HG02840 (cell line): Measurements from ENCODE around the gene ARHGAP10.

ENCODE experiments used
- ATAC-seq: cut with Tn5 transposase; IDR thresholded peaks from one replicate; pipeline ENCODE4 v1.9.1; 2021; ENCODE audit warnings: mild to moderate bottlenecking, moderate library complexity, moderate number of reproducible peaks; ENCODE audit not compliant: unreplicated experiment, low FRiP score

The ARHGAP10 gene

DNA sequence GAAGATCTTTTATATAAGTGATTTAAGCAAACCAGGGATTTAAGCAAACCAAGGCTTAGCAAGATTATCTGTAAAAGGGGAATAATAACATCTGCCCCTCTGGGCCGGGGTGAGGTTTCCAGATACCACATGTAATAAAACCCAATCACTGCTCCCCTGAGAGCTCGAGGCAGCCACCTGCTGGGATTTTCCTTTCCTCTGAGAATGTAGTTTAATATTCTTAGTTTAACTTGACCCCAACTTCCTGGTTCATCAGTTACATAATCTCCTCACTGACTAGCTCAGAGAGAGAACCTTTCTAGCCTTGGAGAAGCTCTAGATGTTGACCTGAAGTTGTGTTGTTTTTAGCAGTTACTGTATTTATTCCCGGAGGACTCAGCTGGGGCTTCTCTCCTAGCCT is 322.4 kb downstream of the ARHGAP10 start:
- ATAC-seq: no peak

DNA sequence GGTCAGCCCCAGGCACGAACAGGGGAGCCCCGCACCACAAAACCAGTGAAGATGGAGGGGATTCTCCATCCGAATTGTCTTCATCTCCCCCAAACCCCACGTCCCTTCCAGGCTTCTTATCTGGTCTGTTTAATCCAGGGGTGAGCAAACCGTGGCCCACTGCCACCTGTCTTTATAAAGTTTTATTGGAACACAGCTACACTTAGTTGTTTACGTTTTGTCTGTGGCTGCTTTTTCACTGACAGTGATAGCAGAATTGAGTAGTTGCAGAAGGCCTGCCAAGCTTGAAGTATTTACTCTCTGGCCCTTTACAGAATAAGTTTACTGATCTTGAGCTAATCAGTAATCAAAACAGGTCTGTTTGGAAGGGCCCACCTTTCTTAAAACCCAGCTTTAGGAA is 324.0 kb downstream of the ARHGAP10 start:
- no peak for ATAC-seq

DNA sequence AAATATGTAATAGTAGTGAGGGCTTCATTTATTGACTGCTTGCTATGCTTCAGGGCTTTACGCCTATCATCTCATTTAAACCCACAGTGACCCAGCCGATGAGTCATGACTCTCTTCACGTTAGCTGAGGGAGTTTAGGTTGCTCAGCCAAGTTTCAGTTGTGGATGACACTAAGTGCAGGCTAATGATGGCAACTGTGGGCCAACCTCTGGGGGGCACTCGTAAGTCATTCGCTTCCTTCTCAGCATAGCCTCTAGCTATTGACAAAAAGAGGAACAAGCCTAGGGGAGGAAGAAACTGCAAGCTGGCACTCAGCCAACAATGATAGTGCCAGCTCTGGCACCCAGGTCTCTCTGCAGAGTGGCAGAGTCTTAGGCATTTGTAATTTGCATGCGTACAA is 325.0 kb downstream of the ARHGAP10 start:
- peak; percentile 82 for ATAC-seq

DNA sequence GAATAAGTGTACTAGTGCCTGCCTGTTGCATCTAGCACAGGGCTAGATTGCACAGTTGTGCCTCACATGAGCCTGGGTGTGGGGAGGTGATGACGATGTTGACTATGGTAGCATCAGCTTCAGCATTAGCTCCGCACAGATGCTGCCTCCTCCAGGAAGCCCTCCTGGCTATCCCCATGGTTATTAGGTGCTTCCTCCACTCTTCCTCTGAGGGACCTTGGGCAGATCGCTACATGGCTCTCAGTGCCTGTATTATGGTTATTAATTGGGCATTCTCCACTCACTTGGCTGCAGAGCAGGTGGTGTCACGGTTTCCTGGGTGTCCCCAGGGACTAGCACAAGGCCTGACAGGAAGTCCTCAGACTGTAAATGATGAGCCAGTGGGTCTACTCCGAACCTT is 325.6 kb downstream of the ARHGAP10 start:
- ATAC-seq: peak; percentile 38

DNA sequence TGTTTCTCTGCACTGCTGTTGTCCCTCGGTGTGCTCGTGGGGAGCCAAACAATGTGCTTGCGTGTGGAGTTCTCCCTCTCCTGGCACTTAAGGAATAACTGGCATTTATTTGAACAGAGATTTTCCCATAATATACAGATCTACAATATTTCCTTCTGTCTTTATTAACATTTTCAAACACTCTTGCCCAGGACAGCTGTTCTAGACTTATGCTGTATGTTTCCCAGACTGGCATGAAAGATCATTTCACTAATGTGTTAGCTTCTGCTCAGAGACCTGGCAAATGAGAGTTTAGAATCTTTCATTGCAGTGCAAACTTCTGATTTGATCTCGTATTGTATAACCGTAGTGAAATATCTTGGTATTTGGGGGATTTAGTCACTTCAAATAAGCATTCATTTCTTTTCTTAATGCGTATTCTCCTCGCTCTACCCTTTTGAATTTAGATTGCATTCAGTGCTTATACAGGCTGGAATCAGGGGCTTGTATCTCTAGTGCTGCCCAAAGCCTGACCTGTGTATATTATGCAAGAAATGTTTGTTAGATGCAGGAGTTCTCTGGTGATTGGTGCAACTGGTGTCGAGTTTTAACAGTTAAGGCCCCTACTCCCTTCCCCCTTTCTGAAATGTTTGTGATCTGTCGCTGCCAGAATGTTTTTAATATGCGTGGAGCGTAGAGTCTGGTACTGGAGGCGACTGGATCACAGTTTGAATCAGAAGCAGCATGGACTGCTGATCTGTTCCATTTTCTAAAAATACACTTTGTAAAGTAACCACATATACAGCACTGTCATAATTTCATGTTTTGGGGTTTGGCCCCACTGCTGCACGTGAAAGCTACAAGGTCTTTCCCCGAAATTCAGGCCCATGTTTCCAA is 326.3 kb downstream of the ARHGAP10 start:
- no peak for ATAC-seq

DNA sequence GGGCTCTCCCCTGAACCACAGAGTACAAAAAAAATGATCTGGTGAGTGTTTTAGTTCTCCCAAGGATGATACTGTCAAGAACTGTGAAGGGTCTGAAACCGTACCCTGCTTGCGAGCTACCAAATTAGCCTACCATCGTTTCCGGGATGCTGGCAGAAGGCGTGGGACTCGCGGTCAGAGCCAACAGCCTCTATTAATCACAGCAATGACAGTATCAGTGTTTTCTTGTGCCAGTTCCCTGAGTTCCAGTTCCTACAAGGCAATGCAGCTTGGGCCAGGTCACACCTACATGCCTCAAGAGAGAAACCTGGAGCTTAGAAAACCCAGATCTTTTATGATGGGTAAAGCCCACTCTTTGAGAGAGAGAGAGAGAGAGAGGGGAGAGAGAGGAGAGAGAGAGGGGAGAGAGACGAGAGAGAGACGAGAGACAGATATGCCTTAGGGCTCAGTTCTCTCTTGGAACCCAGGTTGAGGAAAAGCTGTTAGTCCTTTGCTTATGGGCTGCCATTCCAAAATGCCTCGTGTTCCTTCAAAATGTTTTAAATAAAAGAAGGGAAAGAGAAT is 327.8 kb downstream of the ARHGAP10 start:
- no peak for ATAC-seq

DNA sequence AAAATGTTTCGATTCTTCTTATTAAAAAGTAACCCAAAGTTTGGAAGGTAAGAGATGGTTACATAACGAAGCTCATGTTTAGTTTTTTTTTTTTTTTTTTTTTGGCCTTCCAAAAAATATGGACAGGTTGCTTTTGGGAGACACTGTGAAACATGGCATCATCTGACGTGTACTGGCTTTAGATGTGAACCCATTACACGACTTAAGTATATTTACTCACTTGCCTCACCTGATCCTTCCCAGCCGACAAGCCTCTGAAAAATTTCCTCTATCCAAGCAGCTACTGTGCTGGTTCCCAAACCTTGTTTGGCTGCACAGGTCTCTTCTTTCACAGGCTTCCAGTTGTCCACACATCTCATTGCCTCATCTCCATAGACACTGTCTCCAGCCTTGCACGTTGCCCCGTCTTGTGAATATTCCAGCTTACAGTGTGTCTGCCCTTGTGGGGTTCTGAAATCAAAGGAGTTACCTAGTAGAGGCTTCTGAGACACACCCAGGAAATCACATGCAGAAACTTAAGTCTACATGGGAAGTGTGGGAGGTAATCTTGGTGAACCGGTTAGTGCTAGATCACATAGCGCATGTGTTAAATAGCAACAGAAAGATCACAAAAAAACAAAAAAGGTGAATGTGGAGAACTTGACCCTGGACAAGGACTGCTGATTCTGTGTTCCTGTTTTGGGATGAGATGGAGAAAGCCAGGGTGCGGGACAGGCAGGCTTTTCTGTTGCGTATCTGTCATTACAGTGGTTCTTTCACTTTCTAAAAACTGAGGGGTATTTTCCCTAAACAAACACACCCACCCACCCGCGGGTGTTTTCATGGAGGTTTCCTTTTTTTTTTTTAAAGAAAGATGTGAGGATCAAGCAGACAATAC is 328.6 kb downstream of the ARHGAP10 start:
- no peak for ATAC-seq

DNA sequence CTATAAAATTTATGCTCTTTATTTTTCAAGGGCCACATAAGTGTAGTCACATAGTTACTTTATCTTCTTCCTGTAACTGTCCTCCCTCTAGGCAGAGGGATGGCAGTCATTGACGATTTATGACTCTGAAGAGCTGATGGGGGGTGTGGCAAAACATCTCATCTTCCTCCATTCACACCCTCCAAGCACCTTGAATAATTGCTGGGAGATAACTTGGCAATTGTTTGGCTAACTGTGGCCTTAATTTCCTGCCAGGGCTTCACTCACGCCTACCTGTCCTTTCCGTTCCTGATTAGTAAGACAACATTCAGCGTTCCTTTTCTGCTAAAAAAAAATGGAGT is 329.2 kb downstream of the ARHGAP10 start:
- ATAC-seq: no peak

DNA sequence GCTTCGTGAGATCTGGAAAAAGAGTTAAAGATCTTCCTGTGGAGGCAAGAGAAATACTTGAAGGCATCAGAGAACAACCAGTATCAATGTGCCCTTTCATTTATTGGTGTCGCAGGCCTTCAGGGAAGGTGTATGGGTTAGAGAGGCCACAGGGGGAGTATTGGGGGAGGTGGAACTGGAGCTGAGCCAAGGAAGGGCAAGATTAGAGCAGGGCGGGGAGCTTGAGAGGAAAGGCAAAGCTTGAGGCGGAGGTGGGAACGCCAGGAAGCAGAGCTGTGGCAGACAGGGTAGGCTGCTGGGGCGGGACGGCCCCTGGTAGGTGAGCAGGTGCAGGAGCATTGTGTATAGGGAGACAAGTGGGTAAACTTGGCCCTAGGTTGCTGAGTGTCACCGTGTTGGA is 329.9 kb downstream of the ARHGAP10 start:
- ATAC-seq: no peak

DNA sequence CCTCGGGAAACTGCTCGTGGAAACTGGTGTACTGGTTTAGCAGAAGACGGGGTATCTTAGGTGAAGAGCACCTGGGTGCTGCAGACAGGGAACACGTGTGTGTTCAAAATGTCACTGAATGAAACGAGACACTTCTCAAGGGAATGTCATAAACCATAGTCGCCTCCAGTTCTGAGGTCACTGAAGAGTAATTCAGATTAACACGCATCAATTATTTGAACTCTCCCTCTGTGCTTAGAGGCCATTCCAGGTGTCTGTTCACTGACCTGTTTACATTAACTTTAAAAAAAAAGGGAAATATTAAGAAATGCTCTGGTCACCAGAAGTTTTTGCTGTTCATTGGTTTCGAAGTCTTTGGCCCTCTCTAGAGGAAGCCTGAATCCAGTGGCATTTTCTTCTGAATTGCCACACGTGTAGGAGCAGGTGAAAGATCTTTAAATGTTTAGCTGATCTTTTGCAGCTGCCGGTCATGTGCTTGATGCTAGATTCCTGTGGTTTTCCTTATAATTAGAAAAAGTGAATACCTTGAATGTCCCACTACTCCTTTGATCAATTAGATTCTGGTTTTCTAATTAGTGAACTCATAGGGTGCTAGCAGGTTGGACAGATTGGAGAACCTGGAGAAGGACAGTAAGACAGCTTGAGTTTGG is 330.5 kb downstream of the ARHGAP10 start:
- ATAC-seq: no peak

DNA sequence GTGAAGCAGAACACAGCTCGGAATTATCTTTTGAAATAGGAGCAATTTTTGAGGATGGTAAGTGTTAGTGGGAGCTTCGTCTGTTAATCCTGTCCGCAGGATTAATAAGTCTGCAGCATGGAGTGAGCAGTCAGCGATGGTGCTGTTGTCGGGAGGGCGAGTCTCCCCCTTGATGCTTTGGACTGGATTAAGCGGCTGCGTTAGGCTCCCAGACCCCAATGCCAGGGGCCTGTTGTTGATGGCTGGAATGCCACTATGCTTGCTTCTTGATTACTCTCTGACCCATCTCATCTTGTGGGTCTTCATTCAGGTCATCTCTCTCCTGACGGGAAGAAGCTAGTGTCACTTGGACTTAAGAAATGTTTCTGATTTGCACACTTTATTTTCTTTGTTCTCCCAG is 332.6 kb downstream of the ARHGAP10 start:
- no peak for ATAC-seq

DNA sequence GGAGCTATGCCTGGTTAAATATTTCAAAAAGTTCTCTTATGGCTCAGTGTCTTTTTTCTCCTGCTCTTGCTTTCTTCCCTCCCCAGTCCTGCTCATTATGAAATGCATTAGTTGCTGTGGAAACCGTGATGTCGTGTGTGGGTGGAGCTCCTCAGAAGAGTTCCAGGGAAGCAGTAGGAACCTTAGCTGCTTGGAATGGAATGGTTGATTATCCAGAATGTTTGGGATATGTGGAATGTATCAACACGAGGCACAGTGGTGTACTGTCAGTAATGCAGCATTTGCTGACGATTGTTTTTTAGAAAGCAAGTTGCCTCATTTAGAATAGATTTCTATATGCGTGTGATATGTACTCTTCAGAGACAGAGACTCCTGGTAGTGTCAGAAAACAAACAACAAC is 333.2 kb downstream of the ARHGAP10 start:
- no peak for ATAC-seq

DNA sequence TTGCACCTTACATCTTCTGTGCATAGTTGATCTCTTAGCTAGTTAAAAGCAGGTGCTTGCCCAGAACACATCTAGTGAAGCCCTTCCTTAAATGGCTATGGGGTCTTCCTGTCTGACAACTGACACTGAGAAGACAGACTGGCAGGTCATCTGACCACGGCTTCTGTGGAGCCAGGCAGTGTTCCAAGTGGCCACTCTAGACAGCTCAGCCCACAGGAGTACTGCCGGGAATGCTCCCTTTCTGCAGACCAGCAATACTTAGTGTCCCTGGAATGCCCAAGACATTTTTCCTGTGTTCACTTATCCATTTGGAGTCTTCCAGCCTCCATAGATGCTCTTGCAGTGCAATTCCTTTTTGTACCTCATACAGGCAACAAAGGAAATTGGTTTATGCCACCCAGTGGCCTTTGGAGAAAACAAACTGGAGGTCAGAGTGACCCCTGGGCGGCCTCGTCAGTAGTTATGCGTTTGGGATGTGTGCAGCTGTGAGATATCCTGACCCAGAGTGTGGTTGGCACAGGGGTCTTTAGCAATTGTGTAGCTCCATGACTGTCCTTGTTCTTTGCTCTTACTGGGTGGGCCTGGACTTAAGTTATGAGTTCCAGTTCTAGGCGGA is 335.5 kb downstream of the ARHGAP10 start:
- ATAC-seq: no peak

DNA sequence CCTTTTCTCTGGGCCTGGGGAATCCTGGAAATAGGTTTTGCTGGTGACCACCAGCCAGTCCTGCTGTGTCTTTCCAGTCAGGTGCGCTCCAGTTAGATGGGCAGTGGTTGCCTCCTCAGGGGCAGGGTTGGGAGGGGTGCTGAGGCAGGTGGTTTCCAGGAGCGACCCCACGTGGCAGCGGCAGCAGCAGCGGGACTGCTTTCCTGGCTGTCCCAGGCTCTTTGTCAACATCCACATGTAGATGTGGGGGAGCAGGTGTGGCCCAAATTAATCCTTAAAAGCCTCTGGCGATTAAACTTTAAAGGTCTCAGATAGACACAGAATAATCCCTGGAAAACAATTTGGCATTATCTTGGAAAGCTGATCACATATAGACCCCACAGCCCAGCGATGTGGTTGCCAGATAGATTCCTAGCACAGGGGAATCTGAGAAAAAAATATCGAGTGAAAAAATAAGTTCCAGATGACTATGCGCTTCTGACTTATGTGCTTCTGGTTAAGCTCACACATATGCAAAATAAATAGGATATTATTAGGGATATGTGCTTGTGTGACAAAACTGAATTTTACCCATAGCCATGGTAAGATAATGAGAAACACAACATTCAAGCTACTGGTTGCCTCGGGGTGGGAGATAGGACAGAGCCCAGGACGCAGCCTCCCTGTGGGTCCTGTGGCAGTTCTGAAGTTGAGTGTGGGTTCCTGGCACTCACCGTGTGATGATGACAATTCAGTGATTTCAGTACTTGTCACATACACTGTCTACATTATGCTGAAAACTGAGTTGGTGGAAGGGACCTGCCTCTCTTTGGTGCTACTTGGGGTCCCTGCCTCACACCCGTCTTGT is 336.4 kb downstream of the ARHGAP10 start:
- ATAC-seq: no peak

DNA sequence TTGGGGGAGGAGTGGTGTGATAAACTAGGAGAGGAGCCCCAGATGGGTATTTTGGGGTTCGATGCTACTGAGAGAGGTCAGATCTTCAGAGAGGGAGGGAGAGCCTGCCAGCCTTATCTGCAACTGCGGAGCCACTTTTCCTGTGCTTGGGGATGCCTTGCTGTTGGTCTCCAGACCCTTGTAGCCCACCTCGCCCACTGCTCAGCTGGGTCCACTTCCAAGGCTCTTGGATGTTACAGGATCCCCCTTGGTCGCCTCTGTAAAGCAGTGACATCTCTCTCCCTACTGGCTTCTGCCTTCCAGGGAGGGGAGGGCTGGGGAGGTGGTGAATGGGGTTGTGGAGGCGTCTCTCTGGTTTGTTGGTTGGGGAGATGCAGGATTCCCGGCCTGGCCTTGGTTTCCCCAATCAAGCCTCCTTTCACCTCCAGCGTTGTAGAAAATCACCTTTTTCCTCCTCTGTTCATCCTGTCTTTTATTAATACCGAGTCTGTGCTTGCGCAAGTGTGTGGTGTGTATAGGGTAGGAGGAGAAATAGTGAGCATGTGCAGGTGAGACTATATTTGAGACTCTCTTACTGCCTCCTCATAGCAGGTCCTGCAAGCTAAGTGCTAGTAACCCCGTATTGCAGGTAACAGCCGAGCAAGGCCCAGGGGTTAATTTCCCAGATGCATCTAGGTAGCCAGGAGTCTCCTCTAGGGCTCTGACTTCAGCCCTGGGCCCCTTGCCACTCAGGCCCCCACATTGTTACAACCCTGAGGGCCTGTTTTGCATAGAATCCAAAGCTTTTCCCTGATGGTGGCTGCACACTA is 337.4 kb downstream of the ARHGAP10 start:
- no peak for ATAC-seq

DNA sequence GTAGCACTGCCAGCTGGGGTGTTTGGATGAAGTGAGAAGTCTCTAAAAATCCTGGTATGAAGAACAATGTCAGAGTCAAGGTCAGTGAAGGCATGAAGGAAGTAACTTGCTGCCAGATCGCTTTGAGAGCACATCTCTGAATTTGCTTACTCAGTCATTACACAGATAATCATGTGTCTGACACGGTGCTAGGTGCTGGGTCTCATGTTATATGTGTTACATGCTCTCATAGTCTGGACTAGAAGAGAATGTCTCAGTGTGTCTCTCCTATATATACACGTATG is 337.9 kb downstream of the ARHGAP10 start:
- no peak for ATAC-seq

DNA sequence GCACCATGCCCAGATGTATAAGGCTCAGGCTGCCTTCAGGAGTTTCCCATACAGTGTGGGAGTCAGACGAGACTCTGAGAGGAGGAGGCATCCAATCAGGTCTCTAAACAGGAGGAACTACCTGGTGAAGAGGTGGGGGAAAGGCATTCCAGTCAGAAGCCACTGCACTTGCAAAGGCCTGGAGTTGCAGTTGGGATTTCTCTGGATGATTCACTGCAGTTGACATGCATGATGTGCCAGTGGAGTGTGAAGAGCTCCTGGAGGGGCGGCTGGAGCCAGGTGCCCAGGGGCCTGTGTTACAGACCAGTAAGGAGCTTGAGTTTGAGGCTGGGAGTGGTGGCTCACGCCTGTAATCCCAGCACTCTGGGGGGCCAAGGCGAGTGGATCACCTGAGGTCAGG is 339.1 kb downstream of the ARHGAP10 start:
- no peak for ATAC-seq

DNA sequence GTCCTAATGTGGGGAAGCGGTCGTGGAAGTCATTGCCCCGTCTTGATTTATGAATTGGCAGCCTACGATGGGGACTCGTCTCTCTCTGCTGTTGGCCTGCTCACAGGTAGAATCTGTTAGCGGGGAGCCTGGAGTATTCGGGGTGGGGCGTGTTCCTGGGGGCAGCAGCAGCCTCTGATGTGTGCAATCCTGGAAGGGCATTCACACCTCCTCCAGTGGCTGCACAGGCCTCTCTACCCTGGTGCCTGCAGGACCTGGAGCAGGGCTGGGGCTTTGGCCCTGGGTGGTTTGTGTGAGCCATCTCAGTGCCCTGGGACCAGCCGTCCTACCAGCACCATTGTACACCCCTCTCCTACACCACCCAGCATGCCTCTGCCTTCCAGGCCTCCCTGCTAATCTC is 340.9 kb downstream of the ARHGAP10 start:
- no peak for ATAC-seq

DNA sequence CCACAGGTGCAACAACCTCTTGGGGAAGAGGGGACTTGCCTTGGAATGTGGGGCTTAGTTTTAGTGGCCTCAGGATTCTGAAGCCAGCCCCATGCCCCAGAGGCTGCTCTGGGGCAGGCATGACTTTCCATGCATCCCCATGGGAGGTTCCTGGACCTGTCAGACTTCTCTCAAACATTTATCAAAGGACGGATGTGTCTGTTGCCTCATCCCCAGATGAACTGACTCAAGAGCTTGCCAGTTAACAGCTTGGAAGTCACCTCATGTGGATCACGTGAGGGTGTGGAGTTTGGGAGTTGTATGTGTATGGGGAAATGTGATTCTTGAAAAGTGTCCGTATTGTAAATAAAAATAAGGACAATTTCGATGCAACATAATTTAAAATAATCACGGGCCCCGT is 341.5 kb downstream of the ARHGAP10 start:
- no peak for ATAC-seq
